ENCODE measurements around the gene MTHFD1L.

Gene MTHFD1L

DNA sequence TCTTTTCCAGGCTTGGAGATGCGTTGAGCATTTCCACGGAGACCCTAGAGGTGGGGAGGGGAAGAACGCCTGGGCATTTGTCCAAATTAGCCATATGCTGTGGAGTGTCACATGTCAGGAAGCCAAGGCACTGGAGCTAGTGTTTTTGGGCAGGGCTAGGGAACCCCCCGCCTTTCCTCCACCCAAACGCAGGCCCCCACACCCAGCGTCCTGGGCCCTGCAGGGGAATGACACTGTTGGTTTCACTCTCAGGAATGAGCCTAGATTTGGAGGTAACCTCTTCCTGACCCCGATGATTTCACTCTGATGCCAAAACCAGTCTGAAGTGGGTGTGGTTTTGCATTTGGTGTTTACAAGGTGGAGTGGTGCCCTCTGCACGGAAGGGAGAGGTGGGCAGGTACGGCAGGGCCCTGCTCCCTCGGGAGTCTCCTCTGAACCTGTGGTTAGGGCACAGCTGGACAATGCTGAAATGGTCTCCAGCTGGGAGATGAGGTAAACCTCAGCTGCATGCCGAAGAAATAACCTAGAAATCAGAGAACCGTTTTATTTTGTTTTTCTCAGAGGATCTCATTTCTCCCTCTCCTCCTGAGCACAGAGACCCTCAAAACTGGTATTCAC lies 29.5 kb downstream of the MTHFD1L start:
- H3K27ac ChIP-seq: no peak overlapping the region
- no peak for TF ChIP-seq CTCF (conservative IDR thresholded peaks at IDR 0.05)

DNA sequence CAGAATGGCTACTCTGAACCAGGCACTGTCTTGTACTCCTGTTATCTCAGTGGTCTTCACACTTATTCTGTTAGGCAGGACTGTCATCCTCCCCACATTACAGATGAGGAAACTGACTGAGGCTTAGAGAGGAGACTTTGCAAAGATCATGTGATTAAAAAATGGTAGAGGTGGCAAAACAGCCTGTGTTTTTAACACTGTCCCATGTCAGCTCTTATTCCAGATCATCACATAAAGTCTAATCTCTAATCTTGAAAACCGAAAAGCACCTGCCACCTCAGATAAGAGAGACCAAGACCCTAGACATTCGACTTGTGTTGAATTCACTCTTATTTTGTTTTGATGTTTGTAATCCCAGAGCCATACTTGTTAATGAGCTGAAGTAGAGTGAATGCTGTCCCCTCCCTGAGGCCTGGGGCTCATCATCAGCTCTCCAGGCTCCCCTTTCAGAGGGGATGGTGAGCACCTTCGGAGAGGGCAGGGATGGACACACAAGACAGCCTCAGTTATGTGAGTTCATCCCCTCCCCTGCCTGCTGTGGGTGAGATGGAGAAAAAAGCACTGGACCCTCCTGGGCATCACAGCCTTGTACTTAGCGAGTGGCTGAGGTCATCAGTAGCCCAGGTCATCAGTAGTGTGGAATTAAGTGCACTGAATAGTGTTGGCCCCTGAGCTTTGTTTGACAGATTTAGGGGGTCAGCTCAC lies 30.6 kb downstream of the MTHFD1L start:
- no peak for TF ChIP-seq CTCF (conservative IDR thresholded peaks at IDR 0.05)
- no peak overlapping the region for H3K27ac ChIP-seq

- no peak overlapping the region for H3K27ac ChIP-seq
- TF ChIP-seq CTCF (conservative IDR thresholded peaks at IDR 0.05): no peak
Measured at GRCh38 chr6:150897400-150897943, 32.0 kb downstream of the MTHFD1L start.

- H3K27ac ChIP-seq: no peak overlapping the region
- TF ChIP-seq CTCF (conservative IDR thresholded peaks at IDR 0.05): no peak
Measured at GRCh38 chr6:150898399-150899170, 33.1 kb downstream of the MTHFD1L start.

DNA sequence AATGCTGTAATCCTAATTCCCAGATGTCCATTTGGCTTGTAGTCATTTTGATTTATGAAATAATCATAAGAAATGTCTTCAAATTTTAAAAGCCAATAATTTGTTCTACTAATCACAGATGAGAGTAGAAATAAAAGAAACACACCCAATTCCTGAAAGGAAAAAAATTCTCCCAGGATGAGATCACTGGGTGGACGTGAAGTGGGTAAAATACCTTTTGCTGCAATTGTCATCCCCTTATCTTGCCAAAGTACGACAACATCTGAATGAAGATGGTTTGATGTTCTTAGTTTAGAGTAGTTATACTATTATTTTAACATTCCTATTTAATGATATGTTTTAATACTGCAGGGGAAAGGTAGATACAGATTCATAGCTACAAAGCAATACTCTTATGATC lies 33.7 kb downstream of the MTHFD1L start:
- no peak overlapping the region for H3K27ac ChIP-seq
- TF ChIP-seq CTCF (conservative IDR thresholded peaks at IDR 0.05): no peak

DNA sequence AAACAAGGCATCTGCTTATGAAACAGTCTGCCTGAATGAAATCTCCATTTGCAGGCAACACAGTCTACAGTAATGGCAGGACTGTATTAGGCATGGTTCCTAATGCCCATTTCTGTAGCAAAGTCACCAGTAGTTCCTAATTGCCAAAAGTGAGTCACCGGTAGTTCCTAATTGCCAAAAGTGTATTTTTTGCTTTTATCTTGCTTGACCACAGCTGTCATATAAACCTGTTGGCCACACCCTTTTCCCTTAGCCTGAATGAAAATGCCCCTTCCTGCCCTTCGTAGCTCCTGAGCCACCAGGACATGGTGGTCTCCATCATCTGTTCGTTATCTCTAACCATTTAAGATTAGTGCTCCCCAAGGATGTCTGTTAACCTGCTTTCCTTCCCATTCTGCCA lies 34.5 kb downstream of the MTHFD1L start:
- no peak for TF ChIP-seq CTCF (conservative IDR thresholded peaks at IDR 0.05)
- no peak overlapping the region for H3K27ac ChIP-seq

GRCh38 chr6:150902142-150902776 lies 36.8 kb downstream of the MTHFD1L start:
- no peak overlapping the region for H3K27ac ChIP-seq
- no peak for TF ChIP-seq CTCF (conservative IDR thresholded peaks at IDR 0.05)
